MM.1S (cell line): ENCODE data around the gene IQCC.

ENCODE experiments used
- CTCF ChIP-seq: fragments of 300-600 bp; sonication (generic); IDR thresholded peaks from 2 replicates; pipeline ENCODE4 v1.5.1; 2016; ENCODE audit warnings: antibody characterized with exemption, low read length, mixed read lengths
- EZH2phosphoT487 ChIP-seq: fragments of 300-600 bp; sonication (generic); IDR thresholded peaks from 2 replicates; pipeline ENCODE4 v1.6.1; 2018; ENCODE audit warnings: antibody characterized with exemption, low read length

- TF ChIP-seq CTCF (no peak), EZH2phosphoT487 (no peak)
These were observed 36.9 kb downstream of the IQCC start for GRCh38 chr1:32242341-32242851.
